Measurements from ENCODE around the gene MAU2.
"Not testable (repeated sequence)": the region's sequence is repeated elsewhere in the genome, so short reads cannot be mapped to it uniquely, and the experiment has no call there.

The MAU2 gene

DNA sequence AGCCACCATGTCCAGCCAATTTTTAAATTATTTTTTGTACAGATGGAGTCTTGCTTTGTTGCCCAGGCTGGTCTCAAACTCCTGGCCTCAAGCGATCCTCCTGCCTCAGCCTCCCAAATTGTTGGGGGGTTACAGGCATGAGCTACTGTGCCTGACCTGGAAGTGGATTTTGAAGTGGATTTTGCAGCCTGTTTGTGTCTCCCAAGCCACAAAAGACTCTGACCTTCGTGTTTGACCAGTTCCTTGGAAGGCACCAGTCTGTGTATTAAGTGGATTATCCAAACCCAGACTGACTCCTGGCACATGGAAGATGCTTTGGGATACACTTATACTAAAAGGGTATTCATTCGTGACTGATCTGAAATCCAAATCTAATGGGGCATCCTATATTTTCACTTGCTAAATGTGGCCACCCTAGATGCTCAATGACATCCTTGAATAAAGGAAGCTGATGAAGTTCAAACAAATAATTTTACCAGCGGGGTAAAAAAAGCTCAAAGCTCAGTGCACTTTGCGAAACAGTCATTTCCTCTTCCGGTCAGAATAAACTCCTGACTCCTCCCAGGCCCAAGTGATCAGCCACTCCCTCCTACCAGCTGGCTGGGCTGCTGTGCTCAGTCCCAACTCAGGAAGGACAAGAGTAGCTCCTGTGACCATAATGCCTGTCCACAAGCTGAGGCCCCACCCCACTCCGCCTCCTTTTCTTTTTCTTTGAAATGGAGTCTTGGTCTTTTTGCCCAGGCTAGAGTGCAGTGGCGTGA is 52.2 kb downstream of the MAU2 start:
- no peak for TF ChIP-seq TAF1 (IDR thresholded peaks at IDR 0.05; ENCODE audit: borderline replicate concordance, low read depth, low read length)
- TF ChIP-seq POLR2AphosphoS5 (IDR thresholded peaks at IDR 0.05; ENCODE audit: low read depth, low read length): no peak
- no peak; the same call in 1 of the 2 replicates for TF ChIP-seq POLR2A (IDR thresholded peaks at IDR 0.05; ENCODE audit: low read depth, low read length)
- FAIRE-seq: peak; percentile 89
- DNase-seq (ENCODE audit: insufficient read length): no peak

DNA sequence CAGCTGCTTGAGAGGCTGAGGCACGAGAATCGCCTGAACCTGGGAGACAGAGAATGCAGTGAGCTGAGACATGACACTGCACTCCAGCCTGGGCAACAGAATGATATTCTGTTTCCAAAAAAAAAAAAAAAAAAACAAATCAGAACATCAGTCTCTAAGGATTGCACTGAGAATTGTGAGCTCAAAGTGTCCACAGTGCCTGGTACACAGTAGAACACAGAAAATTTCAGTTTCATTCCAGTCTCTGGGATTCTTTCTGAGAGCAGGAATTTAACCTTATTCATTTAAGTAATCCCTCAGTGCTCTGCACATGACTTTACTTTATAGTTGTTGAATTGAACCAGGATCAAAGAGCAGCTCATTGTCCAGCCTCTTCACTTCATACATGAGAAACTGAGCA is 58.9 kb downstream of the MAU2 start:
- no peak for DNase-seq (ENCODE audit: insufficient read length)
- no peak for FAIRE-seq
- no peak for TF ChIP-seq POLR2A (IDR thresholded peaks at IDR 0.05; ENCODE audit: low read depth, low read length)
- no peak for TF ChIP-seq TAF1 (IDR thresholded peaks at IDR 0.05; ENCODE audit: borderline replicate concordance, low read depth, low read length)
- no peak for TF ChIP-seq POLR2AphosphoS5 (IDR thresholded peaks at IDR 0.05; ENCODE audit: low read depth, low read length)

DNA sequence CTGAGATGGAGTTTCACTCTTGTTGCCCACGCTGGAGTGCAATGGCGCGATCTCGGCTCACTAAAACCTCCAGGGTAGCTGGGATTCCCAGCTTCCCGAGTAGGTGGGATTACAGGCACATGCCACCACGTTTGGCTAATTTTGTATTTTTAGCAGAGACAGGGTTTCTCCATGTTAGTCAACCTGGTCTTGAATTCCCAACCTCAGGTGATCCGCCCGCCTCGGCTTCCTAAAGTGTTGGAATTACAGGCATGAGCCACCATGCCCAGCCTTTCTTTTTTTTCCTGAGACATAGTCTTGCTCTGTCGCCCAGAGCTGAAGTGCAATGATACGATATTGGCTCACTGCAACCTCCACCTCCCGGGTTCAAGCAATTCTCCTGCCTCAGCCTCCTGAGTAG is 59.7 kb downstream of the MAU2 start:
- FAIRE-seq; DNase-seq (ENCODE audit: insufficient read length): not testable (repeated sequence)

DNA sequence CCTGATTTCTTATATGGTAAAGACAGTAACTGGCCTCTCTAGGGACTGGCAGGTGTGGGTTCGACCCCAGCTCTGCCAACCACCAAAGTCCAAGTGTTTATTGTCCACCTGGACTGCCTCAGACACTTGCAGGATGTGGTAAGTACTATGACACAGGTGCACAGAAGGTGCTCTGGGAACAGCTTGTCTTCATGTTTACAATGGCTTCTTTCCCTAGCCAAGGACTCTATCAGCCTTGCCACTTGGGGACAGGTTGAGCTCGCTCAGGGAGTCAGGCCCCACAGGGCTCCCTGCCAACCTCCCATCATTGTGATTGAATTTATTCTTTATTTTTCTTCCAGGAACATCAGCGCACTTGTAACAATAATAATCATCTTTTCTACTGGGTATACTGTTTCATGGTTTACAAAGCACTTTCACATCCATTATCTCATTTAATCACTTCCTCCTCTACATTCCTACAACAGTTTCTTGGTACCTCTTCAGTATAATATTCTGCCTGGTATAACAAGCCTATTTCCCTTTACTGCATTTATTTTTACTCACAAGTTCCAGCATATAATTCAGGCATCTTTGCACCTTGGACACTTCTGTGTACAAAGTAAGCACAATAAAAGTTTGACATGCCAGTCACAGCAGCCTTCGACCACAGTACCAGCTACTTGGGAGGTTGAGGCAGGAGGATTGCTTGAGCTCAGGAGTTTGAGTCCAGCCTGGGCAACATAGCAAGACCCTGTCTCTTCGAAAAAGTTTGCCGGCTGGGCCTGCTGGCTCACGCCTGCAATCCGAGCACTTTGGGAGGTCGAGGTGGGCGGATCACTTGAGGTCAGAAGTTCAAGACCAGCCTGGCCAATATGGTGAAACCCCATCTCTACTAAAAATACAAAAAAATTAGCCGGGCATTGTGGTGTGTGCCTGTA is 60.6 kb downstream of the MAU2 start:
- DNase-seq (ENCODE audit: insufficient read length): no peak
- no peak for TF ChIP-seq POLR2AphosphoS5 (IDR thresholded peaks at IDR 0.05; ENCODE audit: low read depth, low read length)
- TF ChIP-seq TAF1 (IDR thresholded peaks at IDR 0.05; ENCODE audit: borderline replicate concordance, low read depth, low read length): no peak
- no peak for TF ChIP-seq POLR2A (IDR thresholded peaks at IDR 0.05; ENCODE audit: low read depth, low read length)
- no peak for FAIRE-seq

DNA sequence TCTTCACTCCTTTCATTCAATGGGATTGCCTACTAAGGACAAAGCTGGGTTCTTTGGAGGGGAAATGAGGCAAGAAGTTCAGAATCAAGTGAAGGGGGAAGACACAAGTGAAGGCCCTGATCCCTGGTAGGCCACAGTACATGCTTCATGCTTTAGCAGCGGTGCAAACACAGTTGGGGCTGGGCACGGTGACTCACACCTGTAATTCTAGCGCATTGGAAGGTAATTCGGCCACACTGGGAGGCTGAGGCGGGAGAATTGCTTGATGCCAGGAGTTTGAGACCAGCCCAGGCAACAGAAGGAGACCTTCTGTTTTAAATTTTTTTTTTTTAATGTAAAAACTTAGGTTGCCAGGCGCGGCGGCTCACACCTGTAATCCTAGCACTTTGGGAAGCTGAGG is 61.5 kb downstream of the MAU2 start:
- DNase-seq (ENCODE audit: insufficient read length) (no peak), FAIRE-seq (no peak)
- TF ChIP-seq POLR2A (IDR thresholded peaks at IDR 0.05; ENCODE audit: low read depth, low read length) (no peak), TAF1 (IDR thresholded peaks at IDR 0.05; ENCODE audit: borderline replicate concordance, low read depth, low read length) (no peak), POLR2AphosphoS5 (IDR thresholded peaks at IDR 0.05; ENCODE audit: low read depth, low read length) (no peak)

DNA sequence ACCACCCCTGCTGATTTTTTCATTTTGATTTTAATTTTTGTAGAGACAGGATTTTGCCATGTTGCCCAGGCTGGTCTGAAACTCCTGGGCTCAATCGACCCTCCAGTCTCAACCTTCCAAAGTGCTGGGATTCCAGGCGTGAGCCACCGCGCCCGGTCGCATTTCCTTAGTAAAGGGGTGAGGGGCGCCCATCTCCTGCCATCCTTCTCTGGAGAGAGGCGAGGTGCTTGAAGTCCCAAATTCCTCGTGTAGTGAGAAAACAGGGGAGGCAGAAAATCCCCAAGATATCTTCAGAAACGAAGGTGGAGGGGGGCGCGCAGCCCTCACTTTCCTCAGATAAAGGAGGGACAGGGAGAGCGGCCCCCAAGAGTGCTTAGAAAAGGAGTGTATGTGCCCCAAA is 63.9 kb downstream of the MAU2 start:
- no peak for DNase-seq (ENCODE audit: insufficient read length)
- TF ChIP-seq TAF1 (IDR thresholded peaks at IDR 0.05; ENCODE audit: borderline replicate concordance, low read depth, low read length): no peak
- FAIRE-seq: no peak

DNA sequence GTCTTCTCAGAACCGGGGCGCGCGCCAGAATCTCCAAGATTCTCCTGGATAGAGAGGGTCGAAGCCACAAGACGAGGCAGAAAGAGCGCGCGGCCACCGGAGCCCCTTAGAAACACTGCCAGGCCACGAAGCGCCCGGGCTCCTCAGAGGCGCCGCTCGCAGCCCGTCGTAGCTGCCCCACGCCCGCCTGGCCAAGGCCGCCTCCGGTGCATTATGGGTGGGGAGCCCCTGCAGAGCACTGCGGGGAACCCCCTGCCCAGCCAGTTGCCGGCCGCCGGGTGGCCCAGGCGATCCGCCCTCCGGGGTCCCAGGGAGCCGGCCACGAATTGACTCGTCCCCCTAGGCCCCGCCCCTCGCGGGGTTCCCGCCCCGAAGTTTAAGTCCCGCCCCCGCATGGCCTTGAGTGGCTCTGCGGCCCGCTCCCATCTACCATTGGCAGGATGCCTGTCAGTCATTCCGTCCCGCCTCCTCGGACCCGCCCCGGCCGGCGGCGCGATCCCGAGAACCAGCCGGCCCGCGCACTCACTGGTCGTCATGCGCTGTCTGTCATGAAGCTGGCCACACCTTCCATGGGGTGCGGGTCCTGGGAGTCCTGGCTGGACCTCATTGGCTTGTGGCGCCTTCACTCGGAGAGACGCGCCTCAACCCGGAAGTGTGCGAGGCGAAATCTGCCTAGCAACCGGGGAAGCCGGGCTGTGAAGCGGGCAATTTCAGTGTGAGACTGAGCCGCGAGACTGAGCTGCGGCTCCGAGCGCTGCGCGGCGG is 64.7 kb downstream of the MAU2 start:
- DNase-seq (ENCODE audit: insufficient read length) (peak; percentile 86), FAIRE-seq (peak; percentile 98)
- peak; percentile 66; the same call in 1 of the 2 replicates for TF ChIP-seq POLR2A (IDR thresholded peaks at IDR 0.05; ENCODE audit: low read depth, low read length)
- no peak for TF ChIP-seq POLR2AphosphoS5 (IDR thresholded peaks at IDR 0.05; ENCODE audit: low read depth, low read length)
- 0 out of 2 replicates have a peak, but pooled peaks have one; percentile 36 for TF ChIP-seq TAF1 (IDR thresholded peaks at IDR 0.05; ENCODE audit: borderline replicate concordance, low read depth, low read length)

DNA sequence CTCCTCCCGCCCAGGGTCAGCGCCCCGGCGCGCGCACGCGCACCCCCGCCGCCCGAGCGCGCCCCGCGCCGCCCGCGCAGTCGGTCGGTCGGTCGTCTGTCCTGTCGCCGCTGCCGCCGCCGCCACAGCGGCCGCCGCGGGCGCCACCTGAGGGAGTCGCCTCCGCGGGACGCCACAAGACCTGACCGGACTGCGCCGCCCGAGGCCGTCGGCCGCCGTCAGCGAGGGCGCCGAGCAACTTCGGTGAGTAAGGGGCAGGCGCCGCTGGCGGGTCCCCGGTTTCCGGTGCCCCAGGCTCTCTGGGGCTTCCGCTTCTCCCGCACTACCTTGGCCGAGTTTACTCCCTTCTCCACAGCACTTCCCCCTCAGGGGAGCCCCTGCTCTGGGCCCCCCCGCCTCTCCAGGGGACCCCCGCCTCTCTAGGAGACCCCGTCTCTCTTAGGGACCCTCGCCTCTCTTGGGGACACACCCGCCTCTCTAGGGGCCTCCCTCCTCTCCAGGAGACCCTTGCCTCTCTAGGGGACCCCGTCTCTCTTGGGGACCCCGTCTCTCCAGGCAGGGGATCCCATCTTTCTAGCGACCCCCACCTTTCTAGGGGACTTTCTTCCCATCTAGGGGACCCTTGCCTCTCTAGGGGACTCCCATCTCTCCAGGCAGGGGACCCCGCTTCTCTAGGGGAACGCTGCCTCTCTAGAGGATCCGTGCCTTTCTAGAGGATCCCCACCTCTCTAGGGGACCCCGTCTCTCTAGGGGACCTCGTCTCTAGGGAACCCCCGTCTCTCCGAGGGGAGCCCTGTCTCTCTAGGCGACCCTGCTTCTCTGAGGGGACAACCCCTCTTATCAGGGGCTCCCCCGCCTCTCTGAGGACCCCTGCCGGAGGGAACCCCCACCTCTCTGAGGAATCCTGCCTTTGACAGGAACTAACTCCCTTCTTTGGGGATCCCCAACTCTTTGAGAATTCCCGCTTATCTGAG is 65.6 kb downstream of the MAU2 start:
- TF ChIP-seq POLR2A (IDR thresholded peaks at IDR 0.05; ENCODE audit: low read depth, low read length): peak; percentile 76; the same call in 1 of the 2 replicates
- no peak; the same call in 1 of the 2 replicates for TF ChIP-seq TAF1 (IDR thresholded peaks at IDR 0.05; ENCODE audit: borderline replicate concordance, low read depth, low read length)
- 0 out of 2 replicates have a peak, but pooled peaks have one; percentile 22 for TF ChIP-seq POLR2AphosphoS5 (IDR thresholded peaks at IDR 0.05; ENCODE audit: low read depth, low read length)
- FAIRE-seq (peak; percentile 24), DNase-seq (ENCODE audit: insufficient read length) (no peak)

DNA sequence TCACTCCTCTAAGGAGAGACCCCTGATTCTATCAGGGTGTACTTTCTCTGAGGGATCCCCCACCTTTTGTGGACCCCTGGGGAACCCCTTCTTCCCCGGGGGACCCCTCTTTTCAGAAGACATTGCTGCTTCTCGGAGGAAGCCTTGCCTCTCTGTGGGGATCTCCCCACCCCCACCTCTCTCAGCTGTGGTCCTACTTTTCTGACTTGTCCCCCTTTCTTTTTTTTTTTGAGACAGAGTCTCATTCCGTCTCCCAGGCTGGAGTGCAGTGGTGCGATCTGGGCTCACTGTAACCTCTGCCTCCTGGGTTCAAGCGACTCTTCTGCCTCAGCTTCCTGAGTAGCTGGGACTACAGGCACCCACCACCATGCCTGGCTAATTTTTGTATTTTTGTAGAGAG is 66.5 kb downstream of the MAU2 start:
- DNase-seq (ENCODE audit: insufficient read length): no peak
- TF ChIP-seq POLR2A (IDR thresholded peaks at IDR 0.05; ENCODE audit: low read depth, low read length) (no peak), TAF1 (IDR thresholded peaks at IDR 0.05; ENCODE audit: borderline replicate concordance, low read depth, low read length) (no peak), POLR2AphosphoS5 (IDR thresholded peaks at IDR 0.05; ENCODE audit: low read depth, low read length) (no peak)
- no peak for FAIRE-seq
